ENCODE results near the gene XRCC1.

DNA sequence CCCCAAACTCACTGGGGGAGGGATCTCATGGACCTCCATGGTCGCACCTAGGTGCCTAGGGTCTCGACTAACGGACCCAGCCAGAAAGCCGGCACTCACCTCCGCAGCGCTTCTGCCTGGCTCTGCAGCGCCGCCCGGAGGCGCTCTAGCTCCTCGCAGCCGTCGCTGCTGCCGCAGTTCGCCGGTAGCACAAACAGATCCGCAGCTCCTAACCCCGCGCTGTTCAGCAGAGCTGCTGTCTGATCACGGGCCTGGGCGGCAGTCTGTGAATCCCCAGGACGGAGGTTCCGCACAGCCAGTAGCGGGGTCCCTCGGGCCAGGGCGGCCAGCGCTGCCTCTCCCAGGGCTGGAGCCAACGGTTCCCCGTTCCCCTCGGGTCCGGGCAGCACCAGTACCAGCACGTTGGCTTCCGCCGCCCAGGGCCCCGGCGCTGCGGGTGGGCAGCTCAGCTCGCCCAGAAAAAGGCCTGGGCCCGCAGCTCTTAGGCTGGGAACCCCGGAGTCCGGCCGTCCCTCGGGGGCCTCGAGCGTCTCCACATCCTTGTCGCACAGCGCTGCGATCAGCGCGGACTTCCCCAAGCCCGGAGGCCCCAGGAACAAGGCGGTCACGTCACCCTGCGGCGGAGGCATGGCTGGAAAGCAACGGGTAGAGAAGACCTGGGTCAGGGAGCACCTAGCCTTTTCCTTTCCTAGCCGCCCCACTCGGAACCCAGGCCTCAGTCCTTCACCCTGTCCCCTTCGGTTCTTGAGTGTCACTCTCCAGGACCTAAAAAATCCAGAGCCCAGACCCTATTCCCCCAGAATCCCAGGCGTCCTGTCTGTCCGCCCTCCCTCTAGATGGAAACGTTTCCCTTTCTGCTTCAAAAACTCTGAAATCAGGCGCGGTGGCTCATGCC, 19.6 kb upstream of the XRCC1 start:
- TF ChIP-seq, protein P1, sequence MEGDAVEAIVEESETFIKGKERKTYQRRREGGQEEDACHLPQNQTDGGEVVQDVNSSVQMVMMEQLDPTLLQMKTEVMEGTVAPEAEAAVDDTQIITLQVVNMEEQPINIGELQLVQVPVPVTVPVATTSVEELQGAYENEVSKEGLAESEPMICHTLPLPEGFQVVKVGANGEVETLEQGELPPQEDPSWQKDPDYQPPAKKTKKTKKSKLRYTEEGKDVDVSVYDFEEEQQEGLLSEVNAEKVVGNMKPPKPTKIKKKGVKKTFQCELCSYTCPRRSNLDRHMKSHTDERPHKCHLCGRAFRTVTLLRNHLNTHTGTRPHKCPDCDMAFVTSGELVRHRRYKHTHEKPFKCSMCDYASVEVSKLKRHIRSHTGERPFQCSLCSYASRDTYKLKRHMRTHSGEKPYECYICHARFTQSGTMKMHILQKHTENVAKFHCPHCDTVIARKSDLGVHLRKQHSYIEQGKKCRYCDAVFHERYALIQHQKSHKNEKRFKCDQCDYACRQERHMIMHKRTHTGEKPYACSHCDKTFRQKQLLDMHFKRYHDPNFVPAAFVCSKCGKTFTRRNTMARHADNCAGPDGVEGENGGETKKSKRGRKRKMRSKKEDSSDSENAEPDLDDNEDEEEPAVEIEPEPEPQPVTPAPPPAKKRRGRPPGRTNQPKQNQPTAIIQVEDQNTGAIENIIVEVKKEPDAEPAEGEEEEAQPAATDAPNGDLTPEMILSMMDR (IDR thresholded peaks at IDR 0.05), result peak; percentile 40 to 87 (median 66)
- peak in 1 of 4 donors; percentile 41 for TF ChIP-seq POLR2A (IDR thresholded peaks at IDR 0.05)

Measured in esophagus squamous epithelium (tissue), 4 donors.